ENCODE measurements around the gene AGPS.

- TF ChIP-seq CTCF (IDR thresholded peaks at IDR 0.05) (no peak), ZFX (IDR thresholded peaks at IDR 0.05; ENCODE audit: borderline replicate concordance) (no peak)
Measured at GRCh38 chr2:177405029-177405692, 12.6 kb downstream of the AGPS start.

All from 22Rv1 (cell line).